KOPT-K1 (cell line): Measurements from ENCODE around the gene CPHXL2.

Experiments
- H3K27ac ChIP-seq: fragments of 200-600 bp; sonication (generic); 2 replicates; pipeline ENCODE4 v1.5.1; 2016; ENCODE audit warnings: antibody characterized with exemption, mild to moderate bottlenecking, low read depth, low read length; ENCODE audit not compliant: poor library complexity, severe bottlenecking
- H3K36me3 ChIP-seq: fragments of 200-600 bp; sonication (generic); 2 replicates; pipeline ENCODE4 v1.5.1; 2017; ENCODE audit warnings: antibody characterized with exemption, mild to moderate bottlenecking, low read length, moderate library complexity; ENCODE audit not compliant: insufficient read depth
- H3K9me3 ChIP-seq: fragments of 200-600 bp; sonication (generic); 2 replicates; pipeline ENCODE4 v1.5.1; 2017; ENCODE audit warnings: antibody characterized with exemption, low read length, mild to moderate bottlenecking; ENCODE audit not compliant: insufficient read depth, poor library complexity, severe bottlenecking

The CPHXL2 gene

GRCh38 chr16:75622761-75623605 lies 53.8 kb downstream of the CPHXL2 start, which contains the start of gene ADAT1:
TSS of gene ADAT1 (minus strand) at chr16:75623281. CDS start at chr16:75620799, 2,482 bp downstream.
- H3K36me3 ChIP-seq, result peaks cover 64% of the 10 kb centered on the region
- peak within 1 kb of the TSS; percentile 90 for H3K27ac ChIP-seq
- no peaks in the 10 kb centered on the region for H3K9me3 ChIP-seq

DNA sequence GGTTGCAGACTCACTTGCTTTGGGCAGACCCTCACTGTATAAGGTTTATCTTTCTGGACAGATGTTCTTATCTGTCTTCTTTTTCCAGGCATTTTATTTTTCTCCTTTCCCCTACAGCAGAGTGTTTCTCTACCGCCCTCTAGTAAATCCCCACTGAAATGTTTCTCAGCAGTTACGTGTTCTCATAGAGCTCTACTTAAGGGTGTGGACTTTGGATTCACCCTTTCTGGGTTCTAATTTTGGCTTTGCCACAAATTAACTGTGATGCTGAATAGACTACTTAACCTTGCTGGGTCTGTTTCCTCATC lies 55.7 kb downstream of the CPHXL2 start:
- Histone ChIP-seq H3K27ac (no peak overlapping the region), H3K36me3 (peaks cover 64% of the 10 kb centered on the region), H3K9me3 (no peaks in the 10 kb centered on the region)

DNA sequence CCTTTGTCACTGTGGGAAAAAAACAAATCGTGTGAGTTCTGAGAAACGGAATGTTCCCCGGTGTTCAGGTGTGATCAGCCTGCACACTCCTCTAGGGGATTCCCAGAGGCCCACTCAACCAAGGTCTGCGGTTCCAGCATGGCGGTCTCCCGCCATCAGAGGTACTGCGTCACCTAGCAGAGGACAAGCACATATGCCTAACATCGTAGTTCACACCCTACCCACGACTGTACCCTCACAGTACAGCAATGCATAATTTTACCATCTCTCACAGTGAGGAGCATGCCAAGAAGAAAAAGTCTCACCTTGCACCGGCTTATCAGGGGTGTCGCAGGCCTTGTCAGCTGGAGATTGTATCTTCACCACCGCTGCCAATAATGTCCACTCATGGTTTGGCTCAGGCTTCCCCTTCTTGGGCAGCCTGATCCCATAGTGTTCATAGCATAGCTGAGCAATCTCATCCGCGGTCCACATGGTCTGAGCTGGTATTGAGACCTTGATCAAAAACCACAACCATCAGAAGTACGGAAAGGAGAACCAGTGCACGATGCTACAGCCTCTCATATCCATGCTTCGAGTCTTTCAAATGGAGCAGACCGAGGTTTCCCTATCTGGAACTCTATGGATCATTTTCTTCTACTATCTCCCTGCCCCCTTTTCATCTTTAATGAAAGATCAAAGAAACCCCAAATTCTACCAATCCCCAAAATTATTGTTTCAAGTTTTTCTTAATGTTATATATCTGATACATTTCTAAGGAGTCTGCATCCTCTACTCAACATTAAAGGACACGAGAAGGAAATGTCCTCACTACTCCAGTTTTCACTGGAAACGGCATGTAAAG lies 56.3 kb downstream of the CPHXL2 start:
- Histone ChIP-seq H3K36me3 (peaks cover 64% of the 10 kb centered on the region), H3K9me3 (no peaks in the 10 kb centered on the region), H3K27ac (no peak overlapping the region)

DNA sequence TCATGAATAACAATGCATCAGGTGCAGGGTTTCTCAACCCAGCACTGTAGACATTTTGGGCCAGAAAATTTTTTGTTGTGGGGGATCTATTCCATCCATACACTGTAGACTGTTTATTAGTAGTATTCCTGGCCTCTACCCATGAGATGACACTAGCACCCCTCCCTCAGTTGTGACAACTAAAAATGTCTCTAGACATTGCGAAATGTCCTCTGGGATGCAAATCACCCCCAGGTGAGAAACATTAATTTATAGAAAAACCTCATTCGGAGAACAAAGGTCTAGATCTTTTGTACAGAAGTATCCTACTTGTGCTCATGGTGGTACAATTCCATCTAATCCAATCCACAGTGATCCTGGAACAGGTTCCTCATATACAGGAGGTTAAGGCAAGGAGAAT lies 58.0 kb downstream of the CPHXL2 start:
- Histone ChIP-seq H3K9me3 (no peaks in the 10 kb centered on the region), H3K36me3 (peaks cover 70% of the 10 kb centered on the region), H3K27ac (no peak overlapping the region)

DNA sequence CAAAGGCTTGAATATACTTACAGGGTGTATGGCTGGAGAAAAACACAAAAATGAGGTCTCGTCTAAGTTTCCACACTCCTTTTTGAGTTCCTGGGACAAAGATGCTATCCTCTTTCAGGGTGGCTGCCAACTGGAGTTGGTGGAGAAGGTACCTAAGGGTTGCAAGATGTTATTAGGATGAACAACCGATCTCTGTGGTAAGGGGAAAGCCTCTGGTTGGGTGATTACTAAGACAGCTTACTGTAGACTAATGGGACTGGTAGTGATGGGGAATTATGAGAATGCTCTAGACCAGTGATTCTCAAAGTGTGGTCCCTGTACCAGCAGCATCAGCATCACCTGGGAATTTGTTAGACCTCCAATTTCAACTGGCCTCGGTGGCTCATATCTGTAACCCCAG lies 59.7 kb downstream of the CPHXL2 start:
- H3K36me3 ChIP-seq, result peaks cover 86% of the 10 kb centered on the region
- no peaks in the 10 kb centered on the region for H3K9me3 ChIP-seq
- no peak overlapping the region for H3K27ac ChIP-seq

GRCh38 chr16:75616521-75617010 lies 60.2 kb downstream of the CPHXL2 start:
- no peaks in the 10 kb centered on the region for H3K9me3 ChIP-seq
- H3K36me3 ChIP-seq, result peaks cover 92% of the 10 kb centered on the region
- H3K27ac ChIP-seq, result no peak overlapping the region

DNA sequence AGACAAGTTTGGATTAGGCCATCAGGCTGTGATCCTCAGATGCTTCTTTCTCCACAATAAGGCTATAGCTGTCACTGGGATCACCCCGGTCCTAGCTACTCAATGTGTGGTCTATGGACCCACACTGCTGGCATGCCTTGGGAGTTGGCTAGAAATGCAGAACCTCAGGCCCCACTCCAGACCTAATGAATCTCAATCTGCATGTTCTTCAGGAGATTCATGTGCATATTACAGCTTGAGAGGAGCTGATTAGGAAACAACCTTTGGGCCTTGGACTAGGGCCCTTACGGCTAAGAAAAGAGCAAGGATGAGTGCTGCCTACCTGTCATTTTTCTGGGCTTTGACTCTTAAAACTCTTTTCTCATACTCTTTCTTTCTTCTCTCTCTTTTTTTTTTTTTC lies 61.2 kb downstream of the CPHXL2 start:
- Histone ChIP-seq H3K36me3 (peaks cover 100% of the 10 kb centered on the region), H3K27ac (no peak overlapping the region), H3K9me3 (no peaks in the 10 kb centered on the region)

GRCh38 chr16:75614066-75614897 lies 62.5 kb downstream of the CPHXL2 start:
- Histone ChIP-seq H3K36me3 (peaks cover 100% of the 10 kb centered on the region), H3K27ac (no peak overlapping the region), H3K9me3 (no peaks in the 10 kb centered on the region)
